ENCODE measurements around the gene CDH24. TPM values are rescaled to one million over a fixed set of nuclear protein-coding genes. Genes with fewer than 3 reads are reported as not detected.
A peak's percentile ranks its signal among the peaks of the same experiment; 100 is the strongest.

CDH24 gene, protein sequence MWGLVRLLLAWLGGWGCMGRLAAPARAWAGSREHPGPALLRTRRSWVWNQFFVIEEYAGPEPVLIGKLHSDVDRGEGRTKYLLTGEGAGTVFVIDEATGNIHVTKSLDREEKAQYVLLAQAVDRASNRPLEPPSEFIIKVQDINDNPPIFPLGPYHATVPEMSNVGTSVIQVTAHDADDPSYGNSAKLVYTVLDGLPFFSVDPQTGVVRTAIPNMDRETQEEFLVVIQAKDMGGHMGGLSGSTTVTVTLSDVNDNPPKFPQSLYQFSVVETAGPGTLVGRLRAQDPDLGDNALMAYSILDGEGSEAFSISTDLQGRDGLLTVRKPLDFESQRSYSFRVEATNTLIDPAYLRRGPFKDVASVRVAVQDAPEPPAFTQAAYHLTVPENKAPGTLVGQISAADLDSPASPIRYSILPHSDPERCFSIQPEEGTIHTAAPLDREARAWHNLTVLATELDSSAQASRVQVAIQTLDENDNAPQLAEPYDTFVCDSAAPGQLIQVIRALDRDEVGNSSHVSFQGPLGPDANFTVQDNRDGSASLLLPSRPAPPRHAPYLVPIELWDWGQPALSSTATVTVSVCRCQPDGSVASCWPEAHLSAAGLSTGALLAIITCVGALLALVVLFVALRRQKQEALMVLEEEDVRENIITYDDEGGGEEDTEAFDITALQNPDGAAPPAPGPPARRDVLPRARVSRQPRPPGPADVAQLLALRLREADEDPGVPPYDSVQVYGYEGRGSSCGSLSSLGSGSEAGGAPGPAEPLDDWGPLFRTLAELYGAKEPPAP
- total RNA-seq (2021; fragmentation: NEBNext Ultra II Directional; extraction: Animal tissue kit (Norgen Biotek cat#: 25700)) (18.1 TPM in 2 replicates), polyA plus RNA-seq (2011; rRNA removed) (27.6 and 41.8 TPM in 2 replicates), polyA minus RNA-seq (2011; rRNA and poly(A)+ RNA removed) (16.9 and 24.6 TPM in 2 replicates)
- polyA plus RNA-seq (2011; cell fraction: cytosol; rRNA removed) = 22.4 TPM
- polyA plus RNA-seq (2011; cell fraction: nucleus; rRNA removed) = 122 TPM
- 13.2 to 19.3 TPM (median 18.1 TPM) in 4 replicates for polyA plus RNA-seq (2012, experiment 1 of 2)
- 12.2 TPM for polyA plus RNA-seq (2012, experiment 2 of 2)
- polyA plus RNA-seq (2013, experiment 1 of 2) = 15.1 TPM
- 14.6 TPM for polyA plus RNA-seq (2013, experiment 2 of 2)
- 11.2 TPM for polyA minus RNA-seq (2011; cell fraction: cytosol; rRNA and poly(A)+ RNA removed)
- polyA minus RNA-seq (2011; cell fraction: nucleus; rRNA and poly(A)+ RNA removed) = 18.3 TPM
- long read RNA-seq, experiment 1, partial matches to known transcripts = 17 of 25 reads
- long read RNA-seq, experiment 1, other reads (novel, unspliced or antisense) = 7 of 25 reads
- long read RNA-seq, experiment 2 = 0 reads

DNA sequence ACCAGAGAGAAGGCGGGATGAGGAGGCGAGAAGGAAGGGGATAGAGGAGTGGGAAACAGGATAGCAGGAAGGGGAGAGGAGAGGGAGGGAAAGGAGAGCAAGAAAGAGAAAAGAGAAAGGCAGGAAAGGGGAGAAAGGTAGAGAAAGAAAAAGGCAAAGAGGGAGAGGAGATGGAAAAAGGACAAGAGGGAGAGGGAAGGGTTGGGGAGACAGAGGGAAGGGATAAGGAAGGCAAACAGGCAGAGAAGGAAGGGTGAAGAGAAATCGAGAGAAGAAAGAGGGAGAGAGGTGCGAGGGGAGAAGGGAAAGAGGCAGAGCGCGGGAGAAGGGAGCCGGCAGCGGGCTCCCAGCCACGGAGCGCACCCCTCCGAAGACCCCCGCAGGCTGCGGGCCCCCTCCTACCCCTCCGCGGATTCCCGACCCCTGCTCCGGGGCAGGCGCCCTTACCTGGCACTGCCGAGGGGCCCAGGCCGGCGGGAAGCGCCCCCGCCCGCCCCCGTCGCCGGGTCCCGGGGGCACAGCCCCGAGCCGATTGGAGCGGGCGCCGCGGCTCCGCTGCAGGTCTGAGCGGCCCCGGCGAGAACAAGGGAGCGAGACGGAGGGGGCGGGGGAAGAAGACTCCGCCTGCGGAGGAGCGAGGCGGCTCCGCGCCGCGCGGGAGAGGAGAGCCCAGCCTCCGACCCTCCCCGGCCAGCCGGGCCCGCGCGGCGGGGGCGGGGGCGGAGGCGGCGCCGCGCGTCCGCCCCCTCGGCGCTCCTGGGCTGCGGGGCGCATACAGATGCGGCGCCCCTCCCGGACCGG is at the start of gene CDH24:
TSS of gene CDH24 (minus strand) at position 565 of the 801 bp plus-strand sequence. CDS start 1,787 bp downstream, outside the sequence.
- Histone ChIP-seq H3K27ac (ENCODE audit: low read depth, low read length) (peak within 1 kb of the TSS; percentile 64; the same call in 1 of the 2 replicates), H3K23ac (ENCODE audit: insufficient read length) (no peak within 1 kb of the TSS), H3K23me2 (ENCODE audit: low read depth, low read length) (peaks cover 12% of the 10 kb centered on the region), H3K56ac (replicated peaks; ENCODE audit: insufficient read length, low read depth, low read length) (peak within 1 kb of the TSS; percentile 60), H4K20me1 (replicated peaks in 1 of 2; ENCODE audit: control insufficient read depth in 1 of 2, insufficient read depth in 2 of 2, low read length in 2 of 2) (peaks cover 4 to 8% of the 10 kb centered on the region in 2 experiments), H3K9ac (replicated peaks in 1 of 4; ENCODE audit: extremely low read depth in 1 of 4, low read depth in 3 of 4, low read length in 3 of 4) (peak within 1 kb of the TSS; percentile 58 to 66 (median 62); a peak in 6 of 7 replicates), H4K8ac (ENCODE audit: extremely low read depth, insufficient read depth, low read length) (peak within 1 kb of the TSS; percentile 72), H3K79me2 (ENCODE audit: control insufficient read depth in 1 of 2, insufficient read depth in 2 of 2, low read length in 2 of 2) (no peaks in the 10 kb centered on the region), H2BK15ac (ENCODE audit: low read length) (no peak within 1 kb of the TSS), H4K91ac (replicated peaks; ENCODE audit: insufficient read length, low read length) (peak within 1 kb of the TSS; percentile 51), H2BK120ac (replicated peaks; ENCODE audit: low read depth, low read length) (no peak within 1 kb of the TSS), H2AFZ (ENCODE audit: low read length) (no peak within 1 kb of the TSS; the same call in 1 of the 2 replicates), H4K5ac (ENCODE audit: insufficient read length, low read depth, low read length) (peak within 1 kb of the TSS; percentile 47), H3K36me3 (ENCODE audit: control insufficient read depth in 2 of 4, insufficient read depth in 4 of 4, low read length in 3 of 4) (peaks cover 11 to 32% (median 24%) of the 10 kb centered on the region in 4 experiments), H3K4me2 (ENCODE audit: insufficient read depth in 1 of 2, low read depth in 2 of 2, low read length in 2 of 2) (peak within 1 kb of the TSS; percentile 89 to 91), H3K27me3 (replicated peaks in 1 of 4; ENCODE audit: control insufficient read depth in 3 of 4, extremely low read depth in 1 of 4, insufficient read depth in 3 of 4, low read length in 3 of 4) (no peaks in the 10 kb centered on the region; a peak in 1 of 7 replicates), H2BK12ac (ENCODE audit: low read depth, low read length) (peak within 1 kb of the TSS; percentile 27; the same call in 1 of the 2 replicates), H3K9me3 (ENCODE audit: insufficient read depth in 2 of 2, low read depth in 1 of 2, low read length in 1 of 2) (no peaks in the 10 kb centered on the region), H3K79me1 (ENCODE audit: low read depth, low read length) (no peaks in the 10 kb centered on the region; the same call in 1 of the 2 replicates), H3K14ac (ENCODE audit: insufficient read length) (no peak within 1 kb of the TSS), H2AK5ac (ENCODE audit: low read depth, low read length) (no peak within 1 kb of the TSS), H2BK20ac (ENCODE audit: low read length) (0 out of 2 replicates have a peak within 1 kb of the TSS, but pooled peaks have one; percentile 13), H3K4me3 (ENCODE audit: extremely low read depth in 1 of 4, insufficient read depth in 2 of 4, low read depth in 3 of 4, low read length in 4 of 4) (peak within 1 kb of the TSS; percentile 34 to 82 (median 65)), H3K18ac (ENCODE audit: extremely low read depth, low read length) (peak within 1 kb of the TSS; percentile 90), H2BK5ac (ENCODE audit: low read depth, low read length) (peak within 1 kb of the TSS; percentile 15; the same call in 1 of the 2 replicates), H3K4me1 (replicated peaks in 1 of 4; ENCODE audit: control insufficient read depth in 3 of 4, insufficient read depth in 4 of 4, low read length in 3 of 4) (peaks cover 0 to 15% (median 4%) of the 10 kb centered on the region in 4 experiments; a peak in 4 of 7 replicates), H3K4ac (replicated peaks; ENCODE audit: insufficient read length, low read depth, low read length) (no peak within 1 kb of the TSS)
- 2% methylated on average over 9 of the region's 73 CpGs; no CpG with 5 or more reads in 1 of the 2 experiments for WGBS, 2 experiments (ENCODE audit: extremely low coverage in 1 of 2, insufficient coverage in 1 of 2, insufficient read length in 1 of 2, insufficient replicate concordance in 2 of 2, low coverage in 1 of 2, low lambda C conversion rate in 2 of 2, missing lambda C conversion rate in 1 of 2)
- ChIA-PET POLR2A (ENCODE audit: partially characterized antibody) (interaction anchor here (0.9 to 6.2 kb wide), 33 partner anchors 9 to 369 kb away, joined by 3 to 65 read pairs (median 5); partner anchors contain the start of genes ACIN1, AJUBA, C14orf119 and HAUS4), CTCF (ENCODE audit: partially characterized antibody) (interaction anchor here (0.5 to 29.2 kb wide), 47 partner anchors 8 to 1131 kb away, joined by 3 to 785 read pairs (median 4); partner anchors contain the start of genes ACIN1, AJUBA, CEBPE and HAUS4)
- FAIRE-seq (no peak), DNase-seq (ENCODE audit: low read depth in 1 of 2, low spot score in 2 of 2) (peak in 1 of 2 experiments; percentile 83)
- no peak for TF ChIP-seq JUND (IDR thresholded peaks at IDR 0.05; ENCODE audit: low read length)
- TF ChIP-seq RBBP5 (IDR thresholded peaks at IDR 0.05; ENCODE audit: borderline replicate concordance, low read depth, low read length) = peak; percentile 58; the same call in 1 of the 2 replicates
- TF ChIP-seq TCF12 (IDR thresholded peaks at IDR 0.05; ENCODE audit: low read depth, low read length) = no peak
- peak; percentile 11 for TF ChIP-seq TAF7 (optimal IDR thresholded peaks at IDR 0.05; ENCODE audit: borderline replicate concordance, low read depth, low read length)

All from H1 (cell line).